ENCODE measurements around the gene RPL15. TPM values are rescaled to one million over a fixed set of nuclear protein-coding genes. Genes with fewer than 3 reads are reported as not detected.

The RPL15 gene
- total and polyA plus RNA-seq, 10 of the 15 experiments (the other 5 are each of a cell fraction or from before 2014, with no cell fraction given): 2,885 to 10,761 (median 4,017) TPM

- DNase-seq (ENCODE audit: low read depth, low spot score): no peak
- RAD21 ChIA-PET (ENCODE audit: unreplicated experiment): no interaction called here
- Histone ChIP-seq H2AFZ (ENCODE audit: control insufficient read depth, low read depth, low read length) (no peak overlapping the region), H3K9me3 (replicated peaks; ENCODE audit: control insufficient read depth, insufficient read depth, low read length) (no peaks in the 10 kb centered on the region), H3K4me1 (ENCODE audit: control insufficient read depth, insufficient read depth, low read length) (no peaks in the 10 kb centered on the region), H3K4me2 (ENCODE audit: control insufficient read depth, insufficient read depth) (no peak overlapping the region), H4K20me1 (ENCODE audit: control insufficient read depth, insufficient read depth) (no peaks in the 10 kb centered on the region), H3K4me3 (no peak overlapping the region), H3K79me2 (ENCODE audit: control insufficient read depth, insufficient read depth, low read length) (no peaks in the 10 kb centered on the region), H3K27ac (ENCODE audit: control insufficient read depth, insufficient read depth) (no peak overlapping the region), H3K27me3 (replicated peaks in 1 of 2; ENCODE audit: control insufficient read depth in 2 of 2, insufficient read depth in 2 of 2, low read length in 1 of 2) (peaks cover 0 to 3% of the 10 kb centered on the region in 2 experiments; a peak in 1 of 4 replicates), H3K9ac (ENCODE audit: control insufficient read depth, insufficient read depth, low read length) (no peak overlapping the region), H3K36me3 (ENCODE audit: control insufficient read depth in 2 of 2, insufficient read depth in 2 of 2, low read length in 1 of 2) (no peaks in the 10 kb centered on the region)
- intact Hi-C loops (cut with micrococcal nuclease; ENCODE audit: unreplicated experiment) (no loop called here), in situ Hi-C loops (cut with MboI) (loop anchor here (25.0 kb wide), 1 partner anchor 1849 kb away; the partner anchor contains the start of genes NGLY1 and OXSM)
- peak; percentile 31; the same call in 1 of the 3 replicates for ATAC-seq
- FAIRE-seq: no peak
- BruUV-seq (replicated peaks): no TSS peak
- SMC1A ChIA-PET (ENCODE audit: uncharacterized antibody, unreplicated experiment): no interaction called here
- POLR2A ChIA-PET: no interaction called here
- TF ChIP-seq TBL1XR1 (IDR thresholded peaks at IDR 0.05; ENCODE audit: low read depth, low read length) (no peak), HDAC6 (IDR thresholded peaks at IDR 0.05; ENCODE audit: unreplicated experiment) (no peak), RCOR1 (conservative IDR thresholded peaks at IDR 0.05; ENCODE audit: low read depth, low read length) (no peak), PRDM15 (CRISPR knock-in tag; IDR thresholded peaks at IDR 0.05) (no peak), NFXL1 (IDR thresholded peaks at IDR 0.05; ENCODE audit: borderline replicate concordance) (no peak), EED (IDR thresholded peaks at IDR 0.05; ENCODE audit: low read depth) (no peak)
- TF ChIP-seq, protein P1, sequence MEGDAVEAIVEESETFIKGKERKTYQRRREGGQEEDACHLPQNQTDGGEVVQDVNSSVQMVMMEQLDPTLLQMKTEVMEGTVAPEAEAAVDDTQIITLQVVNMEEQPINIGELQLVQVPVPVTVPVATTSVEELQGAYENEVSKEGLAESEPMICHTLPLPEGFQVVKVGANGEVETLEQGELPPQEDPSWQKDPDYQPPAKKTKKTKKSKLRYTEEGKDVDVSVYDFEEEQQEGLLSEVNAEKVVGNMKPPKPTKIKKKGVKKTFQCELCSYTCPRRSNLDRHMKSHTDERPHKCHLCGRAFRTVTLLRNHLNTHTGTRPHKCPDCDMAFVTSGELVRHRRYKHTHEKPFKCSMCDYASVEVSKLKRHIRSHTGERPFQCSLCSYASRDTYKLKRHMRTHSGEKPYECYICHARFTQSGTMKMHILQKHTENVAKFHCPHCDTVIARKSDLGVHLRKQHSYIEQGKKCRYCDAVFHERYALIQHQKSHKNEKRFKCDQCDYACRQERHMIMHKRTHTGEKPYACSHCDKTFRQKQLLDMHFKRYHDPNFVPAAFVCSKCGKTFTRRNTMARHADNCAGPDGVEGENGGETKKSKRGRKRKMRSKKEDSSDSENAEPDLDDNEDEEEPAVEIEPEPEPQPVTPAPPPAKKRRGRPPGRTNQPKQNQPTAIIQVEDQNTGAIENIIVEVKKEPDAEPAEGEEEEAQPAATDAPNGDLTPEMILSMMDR (IDR thresholded peaks at IDR 0.05 in 2 of 3, conservative IDR thresholded peaks at IDR 0.05 in 1 of 3; ENCODE audit: control insufficient read depth in 2 of 3, extremely low read depth in 1 of 3, insufficient read depth in 1 of 3, low read depth in 3 of 3, low read length in 3 of 3): no peak
- CTCF ChIA-PET: no interaction called here
Measured at GRCh38 chr3:23938688-23939087, 21.8 kb downstream of the RPL15 start.
